Uterus (tissue), 4 donors: Measurements from ENCODE around the gene NRF1. TPM values are rescaled to one million over a fixed set of nuclear protein-coding genes. Genes with fewer than 3 reads are reported as not detected.
A peak's percentile ranks its signal among the peaks of the same experiment; 100 is the strongest.

ENCODE experiments used
- DNase-seq, 2 donors: peaks; one replicate each; pipeline ENCODE4 v3.0.0-alpha.2; 2019 to 2020
- H3K27ac ChIP-seq, 2 donors: fragments of 200-600 bp; sonication (generic); 1 replicate in 1 of 2; 2 replicates in 1 of 2; pipeline ENCODE4 v1.5.1; 2016 to 2018
- H3K27me3 ChIP-seq, 2 donors: fragments of 200-600 bp; sonication (generic); one replicate each; pipeline ENCODE4 v1.5.1; 2018 to 2019; ENCODE audit warnings: control low read depth in 1 of 2
- H3K36me3 ChIP-seq, 2 donors: fragments of 200-600 bp; sonication (generic); one replicate each; pipeline ENCODE4 v1.5.1; 2019; ENCODE audit warnings: control low read depth in 1 of 2
- H3K4me1 ChIP-seq, 2 donors: fragments of 200-600 bp; sonication (generic); one replicate each; pipeline ENCODE4 v1.5.1; 2018 to 2019; ENCODE audit warnings: control low read depth in 1 of 2
- H3K4me3 ChIP-seq, 2 donors: fragments of 200-600 bp; sonication (generic); 1 replicate in 1 of 2; 2 replicates in 1 of 2; pipeline ENCODE4 v1.5.1; 2018 to 2019; ENCODE audit warnings: mild to moderate bottlenecking in 1 of 2
- H3K9me3 ChIP-seq, 2 donors: fragments of 200-600 bp; sonication (generic); one replicate each; pipeline ENCODE4 v1.5.1; 2019; ENCODE audit warnings: control low read depth in 1 of 2
- POLR2A ChIP-seq, 2 donors: fragments of 450-650 bp; IDR thresholded peaks; one replicate each; pipeline ENCODE4 v1.6.1; 2016; ENCODE audit warnings: antibody characterized with exemption in 2 of 2, mild to moderate bottlenecking in 1 of 2, moderate library complexity in 1 of 2
- intact Hi-C: fragments of 100-400 bp; cut with DNase I; formaldehyde crosslinking; loops from one replicate; pipeline ENCODE4 v1.15.1; 2023; ENCODE audit warnings: low total_unique reads
- total RNA-seq, 4 donors: library from RNA; depleted of rRNA in 3 of 4; stranded (reverse); fragments of >200 nt in 3 of 4; gene quantifications; one replicate each; pipeline versions ENCODE4 v1.1.0 to v1.2.4, GENCODE V29; 2014 to 2023
- TF ChIP-seq, protein P1 (sequence below), 4 experiments: fragments of 200-600 bp in 2 of 4; fragments of 450-650 bp in 2 of 4; sonication (generic) in 2 of 4; IDR thresholded peaks; one replicate each; pipeline ENCODE4 v1.5.1; 2016 to 2019; ENCODE audit warnings: antibody characterized with exemption in 4 of 4, mild to moderate bottlenecking in 2 of 4, moderate library complexity in 1 of 4
- donor health status: DM: yes; HTN: yes; CAD: no.

The NRF1 gene
- total RNA-seq, 4 donors from 2014 or later = 18.2 to 56.5 (median 40.4) TPM

DNA sequence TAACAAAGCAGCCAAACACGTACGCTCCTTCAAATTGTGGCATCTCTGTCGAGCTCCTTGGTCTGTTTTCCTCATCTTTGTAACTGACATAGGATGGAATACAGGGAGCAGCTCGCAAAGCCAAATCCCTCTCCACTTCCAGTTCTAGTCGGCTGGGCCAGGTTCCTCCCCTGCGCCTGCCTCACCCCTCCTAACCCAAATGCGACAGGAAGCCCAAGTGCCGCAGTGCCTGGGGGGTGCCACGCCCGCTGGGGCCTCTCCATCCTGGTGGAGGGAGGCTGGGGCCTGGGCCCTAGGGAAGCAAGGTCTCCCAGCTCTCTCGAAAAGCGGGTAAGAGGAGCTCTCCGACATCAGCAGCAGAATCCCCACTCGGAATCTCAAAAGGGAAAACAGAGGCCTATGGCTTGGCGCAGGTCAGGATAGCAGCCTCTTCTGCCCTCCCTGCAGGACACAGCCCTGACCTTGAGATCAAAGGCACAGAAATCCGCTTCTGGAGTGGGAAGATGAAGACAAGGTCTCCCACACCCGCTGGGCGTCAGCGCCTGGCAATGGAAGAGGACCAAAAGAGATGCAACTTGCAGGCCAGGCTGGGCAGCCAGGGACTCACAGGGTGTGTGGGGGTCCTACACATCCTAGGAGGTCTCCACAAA, 165.8 kb downstream of the NRF1 start:
- H3K4me3 ChIP-seq = no peak overlapping the region
- no peak for DNase-seq
- TF ChIP-seq, protein P1, sequence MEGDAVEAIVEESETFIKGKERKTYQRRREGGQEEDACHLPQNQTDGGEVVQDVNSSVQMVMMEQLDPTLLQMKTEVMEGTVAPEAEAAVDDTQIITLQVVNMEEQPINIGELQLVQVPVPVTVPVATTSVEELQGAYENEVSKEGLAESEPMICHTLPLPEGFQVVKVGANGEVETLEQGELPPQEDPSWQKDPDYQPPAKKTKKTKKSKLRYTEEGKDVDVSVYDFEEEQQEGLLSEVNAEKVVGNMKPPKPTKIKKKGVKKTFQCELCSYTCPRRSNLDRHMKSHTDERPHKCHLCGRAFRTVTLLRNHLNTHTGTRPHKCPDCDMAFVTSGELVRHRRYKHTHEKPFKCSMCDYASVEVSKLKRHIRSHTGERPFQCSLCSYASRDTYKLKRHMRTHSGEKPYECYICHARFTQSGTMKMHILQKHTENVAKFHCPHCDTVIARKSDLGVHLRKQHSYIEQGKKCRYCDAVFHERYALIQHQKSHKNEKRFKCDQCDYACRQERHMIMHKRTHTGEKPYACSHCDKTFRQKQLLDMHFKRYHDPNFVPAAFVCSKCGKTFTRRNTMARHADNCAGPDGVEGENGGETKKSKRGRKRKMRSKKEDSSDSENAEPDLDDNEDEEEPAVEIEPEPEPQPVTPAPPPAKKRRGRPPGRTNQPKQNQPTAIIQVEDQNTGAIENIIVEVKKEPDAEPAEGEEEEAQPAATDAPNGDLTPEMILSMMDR (IDR thresholded peaks at IDR 0.05) = no peak
- intact Hi-C loops = no loop called here
- no peaks in the 10 kb centered on the region for H3K9me3 ChIP-seq
- peaks cover 0 to 29% of the 10 kb centered on the region in 2 donors for H3K4me1 ChIP-seq
- H3K36me3 ChIP-seq = no peaks in the 10 kb centered on the region
- no peak overlapping the region for H3K27ac ChIP-seq
- H3K27me3 ChIP-seq = peaks cover 31 to 44% of the 10 kb centered on the region in 2 donors

DNA sequence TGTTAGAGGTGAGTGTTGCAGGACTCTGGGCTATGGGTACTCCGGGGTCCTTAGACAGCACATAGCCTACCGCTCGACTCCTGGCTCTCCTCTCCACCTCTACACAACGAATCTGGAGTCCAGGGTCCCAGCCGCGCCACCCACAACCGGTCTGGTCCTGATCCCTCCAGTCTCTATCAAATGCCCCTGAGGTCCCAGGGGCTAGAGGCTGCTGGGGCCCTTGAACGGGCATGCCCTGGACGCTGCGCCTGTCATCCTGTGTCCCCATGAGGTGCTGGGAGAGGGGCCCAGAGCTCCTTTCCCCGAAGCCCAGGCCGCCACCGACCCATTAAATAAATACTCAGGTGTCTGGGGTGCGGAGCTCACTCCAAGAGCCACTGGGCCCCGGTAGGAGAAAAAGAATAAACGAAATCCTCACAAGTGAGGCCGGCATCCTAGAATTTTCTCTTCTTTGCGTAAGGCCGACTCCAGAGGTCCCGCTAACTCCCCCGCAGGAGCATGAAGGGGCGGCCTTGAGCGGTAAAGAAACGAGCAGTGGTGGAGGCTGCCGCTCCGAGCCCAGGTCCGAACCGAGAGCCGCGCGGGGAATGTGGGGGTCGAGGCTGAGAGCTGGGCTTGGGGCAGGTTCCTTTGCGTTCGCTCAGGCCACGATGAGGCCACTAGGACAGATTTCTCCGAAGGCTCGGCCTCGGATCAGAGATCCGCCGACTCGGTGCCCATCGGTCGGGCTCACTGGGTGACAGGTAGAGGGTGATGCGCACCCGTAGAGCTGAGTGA, 166.7 kb downstream of the NRF1 start:
- no peak for DNase-seq
- intact Hi-C loops = no loop called here
- H3K27ac ChIP-seq = no peak overlapping the region
- peaks cover 0 to 29% of the 10 kb centered on the region in 2 donors for H3K4me1 ChIP-seq
- no peaks in the 10 kb centered on the region for H3K9me3 ChIP-seq
- H3K4me3 ChIP-seq = no peak overlapping the region
- peaks cover 31 to 52% of the 10 kb centered on the region in 2 donors for H3K27me3 ChIP-seq
- no peaks in the 10 kb centered on the region for H3K36me3 ChIP-seq
- TF ChIP-seq POLR2A (IDR thresholded peaks at IDR 0.05) = no peak
- TF ChIP-seq, protein P1 (IDR thresholded peaks at IDR 0.05) = no peak

DNA sequence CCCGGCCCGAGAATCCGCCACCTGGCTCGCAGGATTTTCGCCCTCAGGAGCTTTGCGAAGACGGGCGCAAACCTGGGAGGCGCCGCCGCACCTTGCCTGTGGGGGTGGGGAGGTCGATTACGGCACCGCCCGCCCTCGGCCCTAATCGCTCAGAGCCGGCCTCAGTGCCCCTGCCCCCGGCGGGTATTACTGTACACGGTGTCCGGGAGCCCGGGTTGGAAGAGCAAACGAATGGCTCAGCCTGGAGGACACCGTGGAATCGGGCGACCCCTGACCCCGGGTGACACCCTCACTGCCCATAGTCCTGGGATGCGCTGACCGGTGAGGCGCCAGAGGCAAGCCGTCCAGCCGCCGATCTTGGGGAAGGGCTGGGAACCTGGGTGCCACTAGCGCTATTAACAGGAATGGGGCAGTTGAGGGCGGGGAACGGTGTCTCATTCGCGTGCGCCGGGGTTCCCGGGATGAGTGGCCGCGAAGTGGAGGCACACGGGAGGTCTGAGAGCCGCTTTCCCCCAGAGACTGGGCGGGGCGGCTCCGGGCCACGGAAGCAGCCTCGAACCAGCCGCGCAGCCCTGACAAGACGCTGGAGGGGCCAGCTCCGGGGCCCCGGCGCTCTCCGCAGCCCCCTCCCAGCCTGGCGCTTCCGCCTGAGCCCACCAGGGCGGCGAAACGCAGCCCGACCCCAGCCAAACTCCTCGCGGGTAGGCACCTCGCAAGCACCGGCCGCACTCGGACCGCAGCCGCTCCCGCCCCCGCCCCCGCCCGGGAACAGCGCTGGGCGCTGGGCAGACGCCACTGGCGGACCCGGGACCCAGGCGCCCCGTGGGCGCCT, 167.5 kb downstream of the NRF1 start:
- H3K27ac ChIP-seq = no peak overlapping the region
- intact Hi-C loops = no loop called here
- H3K4me3 ChIP-seq = no peak overlapping the region
- TF ChIP-seq, protein P1 (IDR thresholded peaks at IDR 0.05) = no peak
- no peak for TF ChIP-seq POLR2A (IDR thresholded peaks at IDR 0.05)
- H3K36me3 ChIP-seq = no peaks in the 10 kb centered on the region
- peaks cover 31 to 60% of the 10 kb centered on the region in 2 donors for H3K27me3 ChIP-seq
- DNase-seq = no peak
- no peaks in the 10 kb centered on the region for H3K9me3 ChIP-seq
- peaks cover 0 to 29% of the 10 kb centered on the region in 2 donors for H3K4me1 ChIP-seq

DNA sequence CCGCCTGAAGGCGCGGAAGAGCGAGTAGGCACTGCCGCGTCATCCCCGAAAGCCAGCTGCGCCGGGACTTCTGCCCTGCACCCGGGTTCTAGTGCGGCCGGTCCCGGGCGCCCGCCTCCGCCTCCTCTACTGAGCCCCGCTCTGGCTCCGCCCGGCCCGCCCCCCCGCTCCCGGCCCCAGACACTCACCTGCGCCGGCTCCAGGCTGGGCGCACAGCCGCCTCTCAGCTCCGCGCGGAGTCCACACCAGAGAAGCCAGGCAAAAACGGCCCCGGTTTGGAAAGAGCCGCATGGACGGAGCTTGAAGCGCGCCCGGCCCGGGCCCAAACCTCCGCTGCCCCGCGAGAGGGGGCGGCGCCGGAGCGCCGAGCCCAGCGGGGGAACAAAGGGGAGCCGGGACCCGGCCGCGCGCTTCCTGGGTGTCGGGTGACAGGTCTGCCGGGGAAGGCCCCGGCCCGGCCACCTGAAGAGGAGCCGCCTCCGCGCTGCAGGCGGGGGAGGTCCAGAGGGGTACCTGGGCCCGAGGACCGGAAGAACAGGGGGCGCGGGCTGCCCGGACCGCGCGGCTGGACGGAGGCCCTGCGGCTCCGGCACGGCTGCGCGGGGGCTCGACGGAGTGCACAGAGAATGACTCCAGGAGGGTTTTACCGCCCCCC, 168.2 kb downstream of the NRF1 start:
- no peaks in the 10 kb centered on the region for H3K36me3 ChIP-seq
- H3K27me3 ChIP-seq = peaks cover 33 to 67% of the 10 kb centered on the region in 2 donors
- H3K4me3 ChIP-seq = peak overlapping the region in 1 of 2 donors; percentile 28
- intact Hi-C loops = no loop called here
- no peak for DNase-seq
- no peaks in the 10 kb centered on the region for H3K9me3 ChIP-seq
- no peak overlapping the region for H3K27ac ChIP-seq
- H3K4me1 ChIP-seq = peaks cover 0 to 29% of the 10 kb centered on the region in 2 donors
- TF ChIP-seq, protein P1 (IDR thresholded peaks at IDR 0.05) = no peak
- TF ChIP-seq POLR2A (IDR thresholded peaks at IDR 0.05) = no peak
